ENCODE data around the gene RASGEF1B.
A peak's percentile ranks its signal among the peaks of the same experiment; 100 is the strongest.

Gene RASGEF1B

DNA sequence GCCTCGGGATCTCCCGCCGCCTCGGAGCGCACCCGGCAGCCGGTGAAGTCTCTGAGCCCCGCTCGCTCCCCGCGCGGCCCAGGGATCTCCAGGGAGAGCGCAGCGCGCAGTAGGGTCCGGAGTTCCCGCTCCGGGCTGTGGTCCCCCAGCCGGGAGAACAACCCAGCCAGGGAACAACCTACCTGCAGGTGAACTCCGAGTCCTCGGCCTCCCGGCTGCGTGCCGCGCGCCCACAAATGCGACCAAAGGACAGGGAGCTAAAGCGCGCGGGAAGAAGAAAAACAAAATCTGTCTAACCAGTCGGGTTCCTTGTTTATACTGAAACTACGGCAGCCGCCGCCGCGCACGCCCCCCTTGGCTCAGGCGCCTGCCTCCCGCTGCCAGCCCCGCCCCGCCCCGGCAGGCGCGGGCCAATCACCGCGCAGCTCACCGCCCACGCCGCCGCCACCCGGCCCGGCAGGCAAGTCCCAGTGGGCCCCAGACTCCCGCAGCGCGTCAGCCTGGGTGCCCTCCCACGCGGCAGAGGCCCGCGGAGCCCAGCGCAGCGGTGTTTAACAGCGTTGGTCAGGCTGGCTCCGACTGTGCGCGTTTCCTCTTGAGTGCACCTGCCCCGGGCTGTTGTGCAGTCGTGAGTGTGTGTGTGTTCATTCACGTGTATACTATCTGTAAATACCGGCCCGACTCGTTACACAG is at the start of gene RASGEF1B:
RASGEF1B (minus strand) TSS at position 320 of the 693 bp plus-strand sequence. CDS start 12,399 bp downstream, outside the sequence.
- ATAC-seq = peak; percentile 95
- no peaks in the 10 kb centered on the region for H3K36me3 Mint-ChIP-seq
- H3K27me3 Mint-ChIP-seq = no peaks in the 10 kb centered on the region
- peak within 1 kb of the TSS; percentile 87 for H3K27ac Mint-ChIP-seq
- peak within 1 kb of the TSS; percentile 84 for H3K4me3 Mint-ChIP-seq
- H3K9me3 Mint-ChIP-seq = no peaks in the 10 kb centered on the region
- peaks cover 45% of the 10 kb centered on the region for H3K4me1 Mint-ChIP-seq

DNA sequence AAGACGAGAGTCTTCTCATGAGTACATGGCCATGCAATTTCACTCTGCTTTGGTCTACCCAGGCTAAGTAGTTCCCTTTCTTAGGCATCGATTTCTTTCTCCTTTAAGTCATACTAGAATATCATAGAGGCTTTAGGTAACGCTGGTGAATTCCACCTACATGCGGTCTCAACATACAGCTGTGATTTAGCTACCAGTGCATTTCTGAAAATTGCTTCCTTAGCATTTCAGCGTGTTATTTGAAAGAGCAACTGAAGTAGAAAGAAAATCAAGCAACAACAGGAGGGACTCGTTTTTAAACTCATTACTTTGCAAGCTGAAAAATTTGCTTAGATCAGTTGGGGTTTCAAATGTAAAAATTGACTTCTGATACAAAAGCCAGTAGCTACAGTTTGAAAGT is 48.1 kb upstream of the RASGEF1B start:
- peak; percentile 44 for ATAC-seq
- no peak overlapping the region for H3K4me3 Mint-ChIP-seq

DNA sequence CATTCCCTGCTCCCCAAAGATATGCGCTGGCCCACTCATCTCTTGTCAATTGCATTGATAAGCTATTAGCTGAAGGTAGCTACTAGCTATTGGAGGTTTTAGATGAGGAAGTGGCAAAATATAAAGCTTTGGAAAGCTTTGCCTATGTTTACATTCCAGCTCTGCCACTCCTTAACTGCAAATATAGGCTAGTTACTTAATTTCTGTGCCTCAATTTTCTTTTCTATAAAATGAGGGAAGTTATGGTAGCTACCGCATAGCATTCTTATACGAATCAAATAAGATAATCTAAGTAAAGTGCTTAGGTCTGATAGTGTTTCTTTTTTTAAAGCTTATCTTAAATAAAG is 47.7 kb upstream of the RASGEF1B start:
- no peak overlapping the region for H3K27ac Mint-ChIP-seq
- no peak for ATAC-seq
- no peaks in the 10 kb centered on the region for H3K36me3 Mint-ChIP-seq
- no peak overlapping the region for H3K4me3 Mint-ChIP-seq
- peaks cover 44% of the 10 kb centered on the region for H3K4me1 Mint-ChIP-seq
- no peaks in the 10 kb centered on the region for H3K27me3 Mint-ChIP-seq
- no peaks in the 10 kb centered on the region for H3K9me3 Mint-ChIP-seq

More for the DNA sequence above, 48.1 kb upstream of the RASGEF1B start:
- H3K4me1 Mint-ChIP-seq = peaks cover 43% of the 10 kb centered on the region
- no peaks in the 10 kb centered on the region for H3K36me3 Mint-ChIP-seq
- H3K27me3 Mint-ChIP-seq = no peaks in the 10 kb centered on the region
- H3K27ac Mint-ChIP-seq = no peak overlapping the region
- no peaks in the 10 kb centered on the region for H3K9me3 Mint-ChIP-seq

DNA sequence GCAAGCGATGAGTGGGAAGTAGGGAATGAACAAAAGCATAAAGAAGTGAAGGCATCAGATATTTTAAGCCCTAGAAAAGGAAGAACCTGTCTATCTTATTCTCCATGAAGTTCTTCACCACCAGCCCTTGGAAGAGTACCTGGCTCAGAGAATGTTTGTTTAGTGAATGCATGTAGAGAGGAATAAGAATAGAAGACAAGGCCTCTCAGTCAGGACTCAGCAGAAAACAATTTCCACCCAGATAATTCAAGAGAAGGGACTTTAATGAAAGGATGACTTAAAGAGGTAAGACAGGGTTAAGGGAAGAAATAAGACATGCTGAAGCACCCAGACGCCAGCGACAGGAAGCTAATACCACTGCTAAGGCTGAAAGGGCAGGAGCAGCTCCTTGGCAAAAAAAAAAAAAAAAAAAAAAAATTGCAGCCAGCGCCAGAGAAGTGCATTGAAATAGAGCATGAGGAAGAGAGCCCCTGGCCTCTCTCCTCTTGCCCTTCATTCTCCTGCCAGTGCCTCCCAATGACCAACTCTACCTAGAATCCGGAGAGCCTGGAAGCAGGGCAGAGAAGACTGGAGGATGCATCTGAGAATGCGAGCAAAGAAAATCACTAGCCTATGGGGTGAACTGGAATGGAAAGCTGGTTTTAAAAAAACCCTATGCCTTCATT is 47.2 kb upstream of the RASGEF1B start:
- ATAC-seq = no peak
- H3K27me3 Mint-ChIP-seq = no peaks in the 10 kb centered on the region
- no peak overlapping the region for H3K4me3 Mint-ChIP-seq
- H3K9me3 Mint-ChIP-seq = no peaks in the 10 kb centered on the region
- peaks cover 46% of the 10 kb centered on the region for H3K4me1 Mint-ChIP-seq
- H3K27ac Mint-ChIP-seq = no peak overlapping the region
- H3K36me3 Mint-ChIP-seq = no peaks in the 10 kb centered on the region

DNA sequence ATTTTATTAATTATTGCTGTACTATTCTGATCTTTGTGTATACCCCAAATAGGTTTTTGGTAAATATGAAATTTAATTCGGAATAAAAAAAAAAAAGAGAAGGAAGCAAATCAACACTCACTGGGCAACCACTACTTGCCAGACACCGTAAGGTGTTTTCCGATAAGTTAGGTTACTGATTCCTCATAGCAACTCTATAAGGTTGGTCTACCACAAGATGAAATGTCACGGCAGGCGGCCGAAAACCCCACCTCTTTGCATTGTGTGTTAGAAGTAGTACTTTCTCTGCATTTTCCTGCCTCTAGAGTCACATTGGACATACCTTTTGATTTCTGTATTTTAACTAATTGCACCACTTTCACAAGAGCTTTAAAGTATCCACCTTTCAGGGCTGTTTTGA is 44.5 kb upstream of the RASGEF1B start:
- H3K4me3 Mint-ChIP-seq = peak overlapping the region; percentile 59
- ATAC-seq = peak; percentile 75
- H3K4me1 Mint-ChIP-seq = peaks cover 47% of the 10 kb centered on the region

DNA sequence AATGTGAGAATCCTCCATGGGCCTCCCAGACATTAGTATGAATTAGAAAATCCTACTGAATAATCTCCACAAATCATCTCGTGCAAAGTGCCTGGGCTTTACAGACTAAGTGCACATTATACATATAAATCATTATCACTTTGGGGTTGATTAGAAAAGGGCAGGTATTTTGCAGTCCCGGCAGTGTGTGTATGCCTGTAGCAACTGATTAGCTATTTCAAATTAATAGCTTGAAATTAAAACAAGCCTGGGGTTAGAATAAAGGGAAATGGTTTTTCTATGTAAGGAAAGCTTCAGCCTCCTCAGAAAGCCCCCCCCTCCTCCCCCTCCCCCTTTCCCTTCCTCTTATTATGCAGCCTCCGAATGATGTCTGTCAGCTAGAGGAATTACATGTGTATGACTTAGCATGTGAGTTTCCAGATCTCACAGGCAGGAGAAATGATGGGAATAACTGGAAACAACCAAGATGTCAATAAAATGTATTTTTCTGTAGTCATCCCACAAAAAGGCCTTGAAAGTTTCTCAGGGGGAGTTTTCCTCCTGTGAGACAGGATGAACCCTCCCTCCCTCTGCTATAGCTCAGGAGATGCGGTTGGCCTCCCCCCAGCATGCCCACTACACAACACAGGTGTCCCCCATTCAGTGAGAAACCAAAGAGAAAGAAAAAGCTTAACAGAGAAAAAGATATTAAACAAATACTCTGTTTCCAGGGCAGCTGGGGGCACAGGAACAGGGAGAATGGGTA is 41.2 kb upstream of the RASGEF1B start:
- no peaks in the 10 kb centered on the region for H3K36me3 Mint-ChIP-seq
- H3K9me3 Mint-ChIP-seq = no peaks in the 10 kb centered on the region

More for the DNA sequence above, 44.5 kb upstream of the RASGEF1B start:
- Mint-ChIP-seq H3K27me3 (no peaks in the 10 kb centered on the region), H3K36me3 (no peaks in the 10 kb centered on the region), H3K9me3 (no peaks in the 10 kb centered on the region), H3K27ac (peak overlapping the region; percentile 42)

DNA sequence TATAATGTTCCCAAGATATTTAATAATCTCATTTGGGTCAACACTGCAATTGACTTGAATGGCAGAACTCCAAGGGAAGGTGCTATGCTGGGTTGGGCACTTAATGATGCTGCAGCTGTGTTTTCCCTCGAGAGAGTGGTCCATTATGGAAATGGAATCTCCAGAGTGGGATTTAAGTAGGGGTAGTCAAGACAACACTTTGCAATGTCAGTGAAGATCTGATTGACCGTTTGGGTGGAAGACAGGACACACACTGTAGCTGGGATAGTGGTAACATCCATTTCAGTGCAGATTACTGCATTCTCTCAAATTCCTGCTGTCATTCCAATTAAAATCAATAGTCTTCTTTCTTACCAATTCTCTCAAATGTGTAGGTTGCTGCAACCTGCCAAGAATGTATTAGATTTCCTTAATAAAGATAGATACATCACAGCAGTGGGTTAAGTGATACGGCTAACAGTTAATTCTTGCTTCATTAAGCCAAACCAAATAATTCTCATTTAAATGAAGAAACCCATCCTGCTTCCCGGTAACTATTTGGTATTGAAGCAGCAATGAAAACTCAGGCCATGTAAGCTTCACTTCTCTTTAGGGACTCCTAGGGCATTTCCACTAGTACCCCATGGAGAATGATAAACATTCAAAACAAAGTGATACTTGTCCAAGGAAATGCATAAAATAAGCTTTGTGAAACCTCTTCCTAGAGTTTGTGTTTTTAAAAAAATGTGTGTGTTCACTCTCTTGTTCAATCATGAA is 40.5 kb upstream of the RASGEF1B start:
- no peaks in the 10 kb centered on the region for H3K9me3 Mint-ChIP-seq
- H3K4me1 Mint-ChIP-seq = peaks cover 62% of the 10 kb centered on the region
- no peaks in the 10 kb centered on the region for H3K36me3 Mint-ChIP-seq
- H3K4me3 Mint-ChIP-seq = no peak overlapping the region
- H3K27me3 Mint-ChIP-seq = no peaks in the 10 kb centered on the region
- peak overlapping the region; percentile 75 for H3K27ac Mint-ChIP-seq
- no peak for ATAC-seq

More for the DNA sequence above, 41.2 kb upstream of the RASGEF1B start:
- Mint-ChIP-seq H3K4me1 (peaks cover 55% of the 10 kb centered on the region), H3K27me3 (no peaks in the 10 kb centered on the region), H3K27ac (peak overlapping the region; percentile 75), H3K4me3 (peak overlapping the region; percentile 39)
- ATAC-seq = peak; percentile 73

DNA sequence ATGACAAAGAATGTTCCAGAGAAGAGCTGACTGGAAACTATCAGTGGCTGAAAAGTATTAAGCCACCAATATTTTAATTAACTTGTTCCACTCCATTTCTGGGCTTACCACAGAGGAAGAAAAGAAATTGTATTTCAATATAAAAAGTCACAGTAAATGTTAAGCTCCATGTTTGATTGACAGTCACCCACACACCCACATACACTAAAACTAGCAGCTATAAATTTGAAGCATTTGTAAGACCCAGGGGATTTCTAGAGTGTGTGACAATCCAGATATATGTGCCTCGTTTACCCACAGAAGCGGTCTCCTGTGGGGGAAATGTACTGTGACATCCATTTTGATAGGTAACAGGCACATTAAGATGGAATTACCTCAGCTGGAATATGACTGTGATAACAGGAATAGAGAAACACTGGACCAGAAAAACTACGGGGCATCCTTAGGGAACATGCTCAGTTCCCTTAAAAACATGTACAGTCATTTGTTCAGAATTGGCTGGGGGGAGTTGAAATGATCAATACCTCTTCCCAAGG is 39.0 kb upstream of the RASGEF1B start:
- Mint-ChIP-seq H3K9me3 (no peaks in the 10 kb centered on the region), H3K4me3 (no peak overlapping the region), H3K27ac (no peak overlapping the region), H3K27me3 (no peaks in the 10 kb centered on the region), H3K36me3 (no peaks in the 10 kb centered on the region), H3K4me1 (peaks cover 72% of the 10 kb centered on the region)
- no peak for ATAC-seq

DNA sequence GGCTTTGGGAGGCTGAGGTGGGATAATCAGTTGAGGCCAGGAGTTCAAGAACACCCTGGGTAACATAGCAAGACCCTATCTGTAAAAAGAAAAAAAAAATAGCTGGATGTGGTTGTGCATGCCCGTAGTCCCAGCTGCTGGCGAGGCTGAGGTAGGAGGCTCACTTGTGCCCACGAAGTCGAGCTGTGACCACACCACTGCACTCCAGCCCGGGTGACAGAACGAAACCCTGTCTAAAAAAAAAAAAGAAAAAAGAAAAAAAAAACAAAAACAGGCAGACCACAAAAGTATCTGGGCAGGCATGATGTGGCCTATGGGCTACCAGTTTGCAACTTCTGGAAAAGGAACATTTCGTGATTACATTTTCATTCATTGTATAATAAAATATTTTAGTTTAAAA is 38.1 kb upstream of the RASGEF1B start:
- no peak for ATAC-seq
- Mint-ChIP-seq H3K27me3 (no peaks in the 10 kb centered on the region), H3K27ac (no peak overlapping the region), H3K4me3 (no peak overlapping the region), H3K4me1 (peaks cover 81% of the 10 kb centered on the region), H3K9me3 (no peaks in the 10 kb centered on the region), H3K36me3 (no peaks in the 10 kb centered on the region)

DNA sequence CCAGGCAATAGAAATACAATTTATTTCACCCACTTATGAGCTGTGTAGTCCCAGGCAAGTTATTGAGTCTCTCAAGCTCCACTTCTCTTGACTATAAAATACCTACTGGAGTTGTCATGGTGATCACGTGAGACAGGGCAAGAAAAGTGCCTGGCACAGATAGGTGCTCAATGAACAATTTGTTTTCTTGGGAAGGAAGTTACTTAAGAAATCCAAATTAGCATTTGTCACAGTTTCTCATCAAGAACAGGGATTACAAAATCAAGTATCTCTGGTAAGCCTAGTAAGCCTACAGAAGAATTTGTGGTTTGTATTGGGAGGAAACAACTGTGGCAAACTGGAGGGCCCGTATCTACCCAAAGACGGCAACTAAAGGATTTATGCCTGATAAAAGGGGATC is 37.5 kb upstream of the RASGEF1B start:
- no peak for ATAC-seq
- Mint-ChIP-seq H3K4me3 (no peak overlapping the region), H3K27me3 (no peaks in the 10 kb centered on the region), H3K9me3 (no peaks in the 10 kb centered on the region), H3K36me3 (no peaks in the 10 kb centered on the region), H3K4me1 (peaks cover 82% of the 10 kb centered on the region), H3K27ac (peak overlapping the region; percentile 78)

DNA sequence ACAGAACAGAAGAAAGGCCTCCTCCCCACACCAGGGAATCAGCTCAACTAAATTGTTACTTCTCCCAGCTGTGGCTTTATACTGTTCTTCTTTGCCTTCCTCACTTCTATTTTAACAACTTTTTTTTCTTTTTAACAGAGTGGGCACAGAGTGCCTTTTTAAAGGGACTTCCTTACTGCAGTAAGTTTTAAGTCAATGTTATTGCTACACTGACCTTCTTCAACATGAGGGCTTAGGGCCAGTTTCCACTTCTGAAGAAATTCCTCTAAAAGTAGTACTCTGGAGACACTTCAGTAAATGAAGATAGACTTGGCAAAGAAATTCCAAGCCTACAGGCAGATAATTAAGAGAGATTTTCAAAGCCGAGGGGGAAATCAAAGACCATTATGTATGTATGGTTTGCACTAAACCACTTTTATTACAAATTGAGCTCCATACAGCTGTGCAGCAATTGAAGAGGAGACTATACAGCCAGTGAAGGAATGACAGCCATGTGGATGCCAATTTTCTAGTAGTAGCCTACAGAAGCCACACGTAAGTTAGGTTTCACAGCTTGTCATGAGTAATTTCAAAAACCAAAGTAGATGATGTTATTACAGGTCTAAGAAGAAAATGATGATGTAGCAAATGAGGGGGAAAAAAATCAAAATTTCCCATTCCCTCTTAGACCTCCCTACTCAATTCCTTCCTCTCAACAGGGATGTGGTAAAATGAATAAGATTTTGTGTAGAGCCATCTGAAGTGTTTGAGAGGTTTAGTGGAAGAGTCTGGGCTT is 36.9 kb upstream of the RASGEF1B start:
- no peak for ATAC-seq
- H3K27me3 Mint-ChIP-seq = no peaks in the 10 kb centered on the region
- peak overlapping the region; percentile 78 for H3K27ac Mint-ChIP-seq
- no peaks in the 10 kb centered on the region for H3K36me3 Mint-ChIP-seq
- H3K4me1 Mint-ChIP-seq = peaks cover 82% of the 10 kb centered on the region
- no peak overlapping the region for H3K4me3 Mint-ChIP-seq
- no peaks in the 10 kb centered on the region for H3K9me3 Mint-ChIP-seq

DNA sequence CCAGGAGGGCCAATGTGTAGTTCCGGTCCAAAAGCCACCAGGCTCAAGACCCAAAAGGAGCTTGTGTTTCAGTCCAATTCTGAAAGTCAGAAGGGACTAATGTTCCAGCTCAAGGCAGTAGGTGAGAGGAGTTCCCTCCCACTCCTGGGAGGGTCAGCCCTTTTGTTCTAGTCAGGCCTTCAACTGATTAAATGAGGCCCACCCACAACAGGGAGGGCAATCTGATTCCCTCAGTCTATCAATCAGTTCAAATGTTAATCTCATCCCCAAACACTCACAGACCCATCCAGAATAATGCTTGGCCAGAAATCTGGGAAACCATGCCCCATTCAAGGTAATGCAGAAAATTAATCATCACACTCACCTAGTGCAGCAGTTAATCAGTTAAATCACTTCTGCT is 35.8 kb upstream of the RASGEF1B start:
- peaks cover 74% of the 10 kb centered on the region for H3K4me1 Mint-ChIP-seq
- H3K36me3 Mint-ChIP-seq = no peaks in the 10 kb centered on the region
- H3K9me3 Mint-ChIP-seq = no peaks in the 10 kb centered on the region
- H3K4me3 Mint-ChIP-seq = no peak overlapping the region
- peak overlapping the region; percentile 78 for H3K27ac Mint-ChIP-seq
- ATAC-seq = no peak
- no peaks in the 10 kb centered on the region for H3K27me3 Mint-ChIP-seq

DNA sequence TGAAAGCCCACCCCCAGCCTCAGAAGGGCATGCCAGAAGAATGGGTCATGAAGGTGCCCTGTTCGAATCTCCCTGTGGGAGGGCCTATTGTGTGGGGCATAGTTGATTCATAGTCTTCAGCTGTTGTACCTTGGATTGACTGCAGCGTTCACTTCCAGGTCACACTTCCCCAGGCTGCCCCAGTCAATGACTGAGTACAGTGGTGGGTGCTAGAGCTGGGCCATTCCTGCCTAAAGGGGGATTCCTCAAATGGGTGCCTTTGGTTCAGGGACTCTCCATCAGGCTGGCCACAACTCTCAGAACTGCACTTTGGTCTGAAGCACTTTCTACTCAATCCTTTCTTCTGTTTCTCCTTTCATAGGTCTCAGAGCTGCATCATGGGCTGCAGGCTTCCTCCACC is 35.0 kb upstream of the RASGEF1B start:
- Mint-ChIP-seq H3K4me1 (peaks cover 71% of the 10 kb centered on the region), H3K9me3 (no peaks in the 10 kb centered on the region), H3K27ac (peak overlapping the region; percentile 78), H3K27me3 (no peaks in the 10 kb centered on the region), H3K4me3 (no peak overlapping the region), H3K36me3 (no peaks in the 10 kb centered on the region)
- ATAC-seq = peak; percentile 92

DNA sequence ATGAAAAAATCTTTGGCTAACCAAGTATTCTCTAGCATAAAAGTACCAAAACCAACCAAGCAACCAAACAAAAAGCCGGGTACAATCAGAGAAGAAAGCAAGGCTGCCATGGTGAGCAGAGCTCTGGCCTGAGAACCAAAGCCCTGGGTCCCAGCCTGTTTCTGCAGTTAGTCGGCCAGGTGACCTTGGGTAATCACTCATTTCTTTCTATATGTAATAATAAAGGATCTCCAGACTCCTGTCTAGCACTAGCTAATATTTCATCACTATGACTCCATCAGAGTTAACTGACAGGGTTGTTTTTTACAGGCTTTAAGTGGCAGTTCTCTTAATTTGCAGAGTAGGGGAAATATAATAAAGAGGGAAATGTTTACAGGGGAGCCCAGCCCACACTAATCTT is 34.0 kb upstream of the RASGEF1B start:
- H3K27me3 Mint-ChIP-seq = no peaks in the 10 kb centered on the region
- no peak for ATAC-seq
- H3K4me3 Mint-ChIP-seq = no peak overlapping the region
- H3K36me3 Mint-ChIP-seq = no peaks in the 10 kb centered on the region
- H3K4me1 Mint-ChIP-seq = peaks cover 78% of the 10 kb centered on the region
- no peaks in the 10 kb centered on the region for H3K9me3 Mint-ChIP-seq
- H3K27ac Mint-ChIP-seq = peak overlapping the region; percentile 78

All from stimulated activated memory B cell treated with anti-CD40 and anti-IgM and Interleukin-4, amounts not matched to agents 10 μg/mL and 1 μg/mL and 100 μg/mL, for 72 hours (primary cell).